OCI-LY3 (cell line): ENCODE results near the gene DAGLA.

ENCODE experiments used
- H2AFZ ChIP-seq: fragments of 200-600, 300-600 bp; shearing (Covaris generic); 2 replicates; pipeline ENCODE4 v1.6.0; 2014; ENCODE audit warnings: antibody characterized with exemption, low read depth, low read length
- H3K27ac ChIP-seq: fragments of 200-600, 300-600 bp; sonication (generic); 2 replicates; pipeline ENCODE4 v1.5.1; 2014; ENCODE audit warnings: mild to moderate bottlenecking, low read length, moderate library complexity, mixed read lengths
- H3K27me3 ChIP-seq: fragments of 200-600, 300-600 bp; sonication (generic); 2 replicates; pipeline ENCODE4 v1.6.1; 2014; ENCODE audit warnings: low read depth, low read length, mixed read lengths
- H3K36me3 ChIP-seq: fragments of 200-600, 300-600 bp; sonication (generic); replicated peaks from 2 replicates; pipeline ENCODE3; 2014; ENCODE audit warnings: low read depth, low read length, mixed read lengths
- H3K4me1 ChIP-seq: fragments of 300-600, 200-600 bp; sonication (generic); 2 replicates; pipeline ENCODE4 v1.6.1; 2014; ENCODE audit warnings: low read length, mixed read lengths
- H3K4me2 ChIP-seq: fragments of 200-600, 300-600 bp; sonication (generic); 2 replicates; pipeline ENCODE4 v1.6.1; 2014; ENCODE audit warnings: low read length, mixed read lengths
- H3K4me3 ChIP-seq: fragments of 300-600, 200-600 bp; sonication (generic); 2 replicates; pipeline ENCODE4 v1.5.1; 2014; ENCODE audit warnings: antibody characterized with exemption, mild to moderate bottlenecking, low read length, moderate library complexity
- H3K79me2 ChIP-seq: fragments of 300-600, 200-600 bp; shearing (Covaris generic); 2 replicates; pipeline ENCODE4 v1.6.1; 2014; ENCODE audit warnings: mild to moderate bottlenecking, low read length, mixed read lengths
- H3K9ac ChIP-seq: fragments of 300-600, 200-600 bp; shearing (Covaris generic); 2 replicates; pipeline ENCODE4 v1.6.0; 2014; ENCODE audit warnings: mild to moderate bottlenecking, low read length, moderate library complexity
- H3K9me3 ChIP-seq: fragments of 200-600, 300-600 bp; shearing (Covaris generic); 2 replicates; pipeline ENCODE4 v1.6.1; 2014; ENCODE audit warnings: low read length, mixed read lengths; ENCODE audit not compliant: insufficient read depth
- H4K20me1 ChIP-seq: fragments of 200-600, 300-600 bp; sonication (generic); 2 replicates; pipeline ENCODE4 v1.6.1; 2016; ENCODE audit warnings: low read length, mixed read lengths; ENCODE audit not compliant: insufficient read depth
- CTCF ChIP-seq: fragments of 200-600, 300-600 bp; sonication (generic); IDR thresholded peaks from 2 replicates; pipeline ENCODE4 v1.5.1; 2014; ENCODE audit warnings: antibody characterized with exemption, low read length, low read depth
- EZH2phosphoT487 ChIP-seq: fragments of 200-600 bp; shearing (Covaris generic); IDR thresholded peaks from 2 replicates; pipeline ENCODE4 v1.6.1; 2018; ENCODE audit warnings: antibody characterized with exemption, mixed run types, low read depth

Gene DAGLA

GRCh38 chr11:61683961-61684869 lies 4.0 kb downstream of the DAGLA start:
- Histone ChIP-seq H3K9ac (no peak overlapping the region), H2AFZ (no peak overlapping the region), H4K20me1 (no peaks in the 10 kb centered on the region), H3K79me2 (no peaks in the 10 kb centered on the region), H3K36me3 (no peaks in the 10 kb centered on the region), H3K27me3 (peaks cover 53% of the 10 kb centered on the region), H3K9me3 (no peaks in the 10 kb centered on the region), H3K4me2 (no peak overlapping the region), H3K4me3 (no peak overlapping the region), H3K27ac (no peak overlapping the region), H3K4me1 (no peaks in the 10 kb centered on the region)
- TF ChIP-seq EZH2phosphoT487: no peak
- TF ChIP-seq CTCF: no peak

- H3K27ac ChIP-seq: no peak overlapping the region
- H3K79me2 ChIP-seq: no peaks in the 10 kb centered on the region
- no peak overlapping the region for H3K9ac ChIP-seq
- H3K9me3 ChIP-seq: no peaks in the 10 kb centered on the region
- H2AFZ ChIP-seq: no peak overlapping the region
- H4K20me1 ChIP-seq: no peaks in the 10 kb centered on the region
- no peak overlapping the region for H3K4me2 ChIP-seq
- H3K4me3 ChIP-seq: no peak overlapping the region
- no peaks in the 10 kb centered on the region for H3K4me1 ChIP-seq
- H3K36me3 ChIP-seq: no peaks in the 10 kb centered on the region
- peaks cover 53% of the 10 kb centered on the region for H3K27me3 ChIP-seq
- no peak for TF ChIP-seq CTCF
- no peak for TF ChIP-seq EZH2phosphoT487
Measured at GRCh38 chr11:61684870-61685616, 4.9 kb downstream of the DAGLA start.

- H2AFZ ChIP-seq: no peak overlapping the region
- H3K27ac ChIP-seq: no peak overlapping the region
- peaks cover 53% of the 10 kb centered on the region for H3K27me3 ChIP-seq
- H3K4me2 ChIP-seq: no peak overlapping the region
- TF ChIP-seq EZH2phosphoT487 (no peak), CTCF (no peak)
- no peaks in the 10 kb centered on the region for H3K9me3 ChIP-seq
- H3K36me3 ChIP-seq: no peaks in the 10 kb centered on the region
- H3K4me1 ChIP-seq: no peaks in the 10 kb centered on the region
- H3K9ac ChIP-seq: no peak overlapping the region
- H3K4me3 ChIP-seq: no peak overlapping the region
- no peaks in the 10 kb centered on the region for H4K20me1 ChIP-seq
- no peaks in the 10 kb centered on the region for H3K79me2 ChIP-seq
Measured at GRCh38 chr11:61685617-61685967, 5.4 kb downstream of the DAGLA start.

- Histone ChIP-seq H4K20me1 (no peaks in the 10 kb centered on the region), H3K27ac (no peak overlapping the region), H3K79me2 (no peaks in the 10 kb centered on the region), H3K4me2 (no peak overlapping the region), H3K9ac (no peak overlapping the region), H2AFZ (no peak overlapping the region), H3K27me3 (peaks cover 53% of the 10 kb centered on the region), H3K36me3 (no peaks in the 10 kb centered on the region), H3K4me1 (no peaks in the 10 kb centered on the region), H3K4me3 (no peak overlapping the region), H3K9me3 (no peaks in the 10 kb centered on the region)
- no peak for TF ChIP-seq CTCF
- TF ChIP-seq EZH2phosphoT487: no peak
Measured at GRCh38 chr11:61686066-61686465, 5.9 kb downstream of the DAGLA start.
